ENCODE data around the gene ACAD11.
"Not testable (repeated sequence)": the region's sequence is repeated elsewhere in the genome, so short reads cannot be mapped to it uniquely, and the experiment has no call there.

ACAD11 gene

GRCh38 chr3:132561003-132561402 lies 98.6 kb downstream of the ACAD11 start:
- no peak for DNase-seq
- intact Hi-C loops (cut with DNase I), result no loop called here

DNA sequence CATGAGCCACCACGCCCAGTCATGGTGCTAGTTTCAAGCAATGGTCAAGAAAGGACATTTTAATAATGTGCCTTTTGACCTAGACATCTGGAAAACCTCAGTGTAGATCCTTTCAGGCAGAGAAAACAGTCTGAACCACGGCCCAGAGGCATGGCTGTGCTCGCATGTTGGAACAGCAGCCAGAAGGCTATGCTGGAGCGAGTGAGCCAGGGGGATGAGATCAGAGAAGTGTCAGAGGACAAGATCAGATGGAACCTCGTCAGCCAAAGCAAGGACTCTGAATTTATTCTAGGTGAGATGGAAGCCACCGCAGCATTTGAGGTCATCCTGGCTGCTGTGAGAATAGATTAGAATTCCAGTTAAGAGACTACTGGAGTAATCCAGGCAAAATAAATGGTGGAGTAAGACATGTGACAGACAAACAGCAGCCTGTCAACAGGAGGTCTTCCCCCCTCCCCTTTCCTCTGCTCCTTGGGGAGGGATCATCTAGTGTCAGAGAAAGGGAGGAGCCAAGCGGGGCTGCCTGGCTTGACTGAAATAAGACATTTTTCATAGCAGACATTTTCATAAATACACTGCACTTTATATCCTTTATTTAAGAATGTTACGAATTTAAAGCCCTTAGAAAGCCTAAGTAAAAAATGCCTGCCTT lies 103.0 kb downstream of the ACAD11 start:
- intact Hi-C loops (cut with DNase I), result no loop called here
- DNase-seq, result no peak

- intact Hi-C loops (cut with DNase I), result not testable (repeated sequence)
Observed at GRCh38 chr3:132556036-132556386, 103.6 kb downstream of the ACAD11 start.

GRCh38 chr3:132555306-132556035 lies 104.1 kb downstream of the ACAD11 start:
- no peak for DNase-seq
- intact Hi-C loops (cut with DNase I), result no loop called here

More at GRCh38 chr3:132556036-132556386, 103.6 kb downstream of the ACAD11 start:
- DNase-seq, result not testable (repeated sequence)

DNA sequence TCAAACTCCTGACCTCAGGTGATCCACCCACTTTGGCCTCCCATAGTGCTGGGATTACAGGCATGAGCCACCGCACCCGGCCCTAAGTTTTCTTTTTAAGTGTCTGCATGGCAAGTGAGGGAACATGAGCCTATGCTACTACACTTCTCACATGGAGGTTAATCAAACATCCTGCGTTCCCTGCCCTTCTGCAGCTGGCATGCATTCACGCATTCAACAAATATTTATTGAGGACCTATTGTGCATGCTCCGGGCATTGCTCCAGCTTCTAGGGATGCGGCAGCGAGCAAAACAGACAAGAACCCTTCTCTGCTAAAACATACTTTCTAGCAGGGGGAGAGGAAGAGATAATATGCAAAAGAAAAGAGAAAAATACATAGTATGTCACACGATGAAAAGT lies 105.2 kb downstream of the ACAD11 start:
- peak in 1 of 10 donors; percentile 43 for DNase-seq
- intact Hi-C loops (cut with DNase I), result no loop called here

DNA sequence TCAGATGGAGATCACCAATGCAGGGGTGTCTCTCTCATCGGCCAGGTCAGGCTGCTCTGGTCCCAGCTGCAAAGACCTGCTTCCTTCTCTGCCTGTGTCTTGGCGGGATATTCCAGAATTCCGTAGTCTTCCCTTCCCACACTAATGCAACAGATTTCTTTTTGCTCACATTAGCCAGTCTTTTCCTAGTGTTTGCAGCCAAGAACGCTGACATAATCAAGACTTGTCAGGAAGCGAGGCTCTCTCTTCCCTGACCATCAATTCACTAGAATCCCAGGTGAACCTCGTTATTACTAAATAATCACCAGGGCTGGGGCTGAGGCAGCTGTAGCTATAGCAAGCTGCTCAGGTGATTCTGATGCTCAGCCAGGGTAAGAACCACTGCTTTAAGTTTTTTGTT lies 105.8 kb downstream of the ACAD11 start:
- DNase-seq, result no peak

GRCh38 chr3:132550579-132551305 lies 108.9 kb downstream of the ACAD11 start:
- DNase-seq, result no peak
- intact Hi-C loops (cut with DNase I), result no loop called here

More for the DNA sequence above, 105.8 kb downstream of the ACAD11 start:
- intact Hi-C loops (cut with DNase I), result no loop called here

- intact Hi-C loops (cut with DNase I), result no loop called here
Observed at GRCh38 chr3:132549890-132550578, 109.6 kb downstream of the ACAD11 start.

DNA sequence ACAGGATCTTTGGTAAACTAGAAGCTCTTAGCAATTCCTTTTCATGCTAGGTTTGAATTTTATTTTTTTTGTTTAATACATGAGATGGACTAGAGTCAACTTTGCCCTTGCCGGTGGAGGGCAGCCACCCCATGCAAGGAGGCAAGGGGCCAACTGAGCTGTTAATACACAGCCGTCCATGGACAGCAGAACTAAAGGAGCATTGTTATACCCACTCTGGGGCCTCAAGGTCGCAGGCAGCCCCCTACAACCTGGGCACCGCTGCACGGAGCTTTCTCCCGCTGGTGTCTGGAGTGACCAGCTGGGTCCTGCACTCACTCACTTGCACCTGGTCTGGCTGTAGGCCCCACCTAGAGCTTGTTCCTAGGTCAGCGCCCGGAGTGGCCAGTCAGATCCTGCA lies 110.4 kb downstream of the ACAD11 start:
- DNase-seq, result no peak
- intact Hi-C loops (cut with DNase I), result no loop called here

More at GRCh38 chr3:132549890-132550578, 109.6 kb downstream of the ACAD11 start:
- no peak for DNase-seq

GRCh38 chr3:132545471-132545870 lies 114.1 kb downstream of the ACAD11 start:
- intact Hi-C loops (cut with DNase I), result no loop called here
- DNase-seq, result no peak

DNA sequence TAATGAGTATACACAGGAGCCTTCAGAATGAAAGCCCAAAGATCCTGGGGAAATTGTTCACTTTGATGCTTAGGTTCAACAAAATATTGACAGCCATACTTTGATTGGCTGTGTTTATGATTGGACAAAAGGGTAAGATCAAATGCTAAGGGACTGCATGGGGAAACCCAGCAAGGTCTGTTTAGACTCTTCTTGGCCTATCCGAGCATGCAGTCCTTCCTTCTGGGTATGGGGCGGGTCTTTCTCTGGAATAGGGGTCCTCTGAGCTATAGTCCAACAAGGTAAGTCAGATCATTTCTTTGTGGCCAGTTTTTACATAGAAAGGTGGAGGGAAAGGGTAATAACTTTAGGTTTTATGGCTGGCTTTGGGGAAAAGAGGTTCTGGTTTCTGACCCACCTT lies 115.5 kb downstream of the ACAD11 start:
- no peak for DNase-seq
- intact Hi-C loops (cut with DNase I), result no loop called here

- intact Hi-C loops (cut with DNase I), result no loop called here
- DNase-seq, result no peak
Observed at GRCh38 chr3:132543011-132543739, 116.4 kb downstream of the ACAD11 start.

- intact Hi-C loops (cut with DNase I), result no loop called here
- DNase-seq, result no peak
Observed at GRCh38 chr3:132542577-132542976, 117.0 kb downstream of the ACAD11 start.

- intact Hi-C loops (cut with DNase I), result no loop called here
- no peak for DNase-seq
Observed at GRCh38 chr3:132539681-132540080, 119.9 kb downstream of the ACAD11 start.

GRCh38 chr3:132538072-132538471 lies 121.5 kb downstream of the ACAD11 start:
- no peak for DNase-seq

DNA sequence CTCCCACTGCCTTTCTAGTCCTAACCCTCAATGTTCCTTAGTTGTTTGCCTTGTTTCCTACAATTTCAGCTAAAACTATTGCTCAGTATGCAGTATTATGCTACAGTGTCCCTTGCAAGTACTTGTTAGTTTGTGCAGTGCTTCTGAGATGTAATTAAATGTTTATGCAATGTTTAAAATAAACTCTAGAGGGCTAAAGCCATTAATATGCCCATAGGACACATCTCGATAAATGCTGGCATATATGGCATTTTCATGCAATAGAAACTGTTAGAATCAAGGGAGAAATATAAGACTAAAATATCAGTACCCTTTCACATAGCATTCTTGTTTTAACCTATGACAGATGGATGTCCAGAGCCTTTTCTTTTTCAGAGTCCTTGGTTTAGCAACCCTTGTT lies 122.3 kb downstream of the ACAD11 start:
- intact Hi-C loops (cut with DNase I), result no loop called here

More at GRCh38 chr3:132538072-132538471, 121.5 kb downstream of the ACAD11 start:
- intact Hi-C loops (cut with DNase I), result no loop called here

GRCh38 chr3:132536442-132537153 lies 123.0 kb downstream of the ACAD11 start:
- no peak for DNase-seq
- intact Hi-C loops (cut with DNase I), result loop anchor here (1.0 kb wide), 1 partner anchor 106 kb away; no protein-coding TSS in a partner anchor

More for the DNA sequence above, 122.3 kb downstream of the ACAD11 start:
- DNase-seq, result no peak

GRCh38 chr3:132535575-132536441 lies 123.8 kb downstream of the ACAD11 start:
- DNase-seq, result peak in 6 of 10 donors; percentile 29 to 87 (median 56)
- intact Hi-C loops (cut with DNase I), result loop anchor here (1.0 kb wide), 1 partner anchor 106 kb away; no protein-coding TSS in a partner anchor

Data from posterior cingulate gyrus (tissue), 11 donors.